Inflammatory macrophage treated with lipopolysaccharide for 1 hour (primary cell): ENCODE data around the gene RAMACL.
"Not testable (repeated sequence)": the region's sequence is repeated elsewhere in the genome, so short reads cannot be mapped to it uniquely, and the experiment has no call there.

Source experiments
- DNase-seq, 2 donors: peaks; one replicate each; pipeline ENCODE4 v3.0.0-alpha.2; 2020 to 2022

Gene RAMACL

DNA sequence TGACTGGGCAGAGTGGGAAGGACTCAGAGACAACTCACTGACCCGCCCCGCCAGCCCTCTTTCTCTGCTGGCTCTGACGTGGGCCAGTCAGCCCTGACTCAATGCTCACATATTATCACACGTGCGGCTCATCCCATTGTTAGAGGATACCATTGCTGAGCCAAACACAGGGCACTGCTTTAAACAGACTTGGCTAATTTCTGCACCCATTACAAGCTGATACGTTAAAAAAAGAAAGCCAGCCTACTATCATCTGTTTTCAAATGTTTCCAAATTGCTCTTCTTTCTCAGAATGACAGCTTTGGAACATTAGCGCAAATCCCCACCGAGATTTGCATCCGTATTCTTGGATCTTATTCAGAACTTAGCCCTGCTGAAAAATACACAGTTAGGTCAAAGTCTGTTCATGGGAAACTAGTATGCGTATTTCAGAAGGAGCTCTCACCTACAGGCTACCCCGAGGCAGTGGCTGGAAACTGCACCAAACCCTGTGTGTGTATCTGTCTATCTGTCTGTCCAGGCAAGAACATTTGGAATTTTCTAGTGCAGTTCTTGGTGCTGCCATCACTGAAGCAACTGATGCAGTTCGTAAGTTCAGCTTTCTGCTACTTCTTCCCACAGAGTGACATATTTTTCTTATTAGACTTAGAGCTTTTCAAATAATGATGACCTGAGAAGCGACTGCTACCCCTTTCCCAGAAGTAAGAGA lies 32.8 kb downstream of the RAMACL start:
- DNase-seq = no peak

DNA sequence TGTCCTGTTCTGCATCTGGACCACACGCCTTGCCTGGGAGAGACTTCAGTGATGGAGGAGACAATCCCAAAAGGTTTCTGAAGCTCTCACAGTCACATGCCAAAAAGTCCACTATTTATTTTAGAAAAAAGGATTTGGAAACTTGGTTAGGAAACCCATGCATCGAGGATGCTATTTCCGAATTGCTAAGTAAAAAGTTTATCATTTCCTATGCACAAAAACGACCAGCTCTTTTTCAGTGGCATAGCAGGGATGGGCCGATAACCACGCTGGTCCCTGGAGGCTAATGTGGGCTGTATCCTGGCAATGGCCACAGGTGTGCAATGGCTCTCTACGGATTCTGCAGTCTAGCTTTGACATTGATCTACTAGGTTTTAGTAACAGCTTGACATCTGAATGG lies 33.9 kb downstream of the RAMACL start:
- DNase-seq = no peak

DNA sequence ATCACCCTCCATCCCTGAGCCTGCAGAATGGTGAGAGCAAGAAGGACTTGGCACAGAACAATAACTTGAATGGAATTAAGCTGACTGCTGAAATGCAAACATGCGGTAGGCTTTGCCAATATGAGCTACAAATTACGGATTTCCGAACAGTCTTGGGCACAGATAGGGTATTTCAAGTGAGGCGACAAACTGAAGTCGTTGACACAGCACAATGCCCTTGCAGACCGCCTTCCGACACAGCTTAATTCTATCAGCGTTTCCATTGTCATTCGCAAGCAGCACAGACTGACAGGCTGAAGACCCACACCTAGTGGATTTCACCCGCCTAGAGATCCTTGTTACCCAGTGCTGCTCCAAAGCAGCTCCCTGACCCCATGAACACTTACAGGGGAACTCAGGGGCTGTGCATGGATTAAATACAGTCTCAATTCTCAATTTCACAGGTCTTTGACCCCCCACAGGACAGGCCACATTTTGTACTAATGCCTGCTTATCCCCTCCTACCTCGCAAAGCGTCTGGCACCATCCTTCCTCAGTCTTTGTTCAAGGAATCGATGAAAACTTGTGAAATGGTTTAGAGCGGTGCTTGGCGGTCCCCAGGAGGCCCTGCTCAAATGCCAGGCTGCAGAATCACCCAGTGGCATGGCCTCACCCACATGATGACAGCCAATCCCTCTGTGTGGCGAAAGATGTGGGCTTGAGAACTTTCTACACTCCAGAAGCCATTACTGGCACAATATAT lies 34.6 kb downstream of the RAMACL start:
- no peak for DNase-seq

DNA sequence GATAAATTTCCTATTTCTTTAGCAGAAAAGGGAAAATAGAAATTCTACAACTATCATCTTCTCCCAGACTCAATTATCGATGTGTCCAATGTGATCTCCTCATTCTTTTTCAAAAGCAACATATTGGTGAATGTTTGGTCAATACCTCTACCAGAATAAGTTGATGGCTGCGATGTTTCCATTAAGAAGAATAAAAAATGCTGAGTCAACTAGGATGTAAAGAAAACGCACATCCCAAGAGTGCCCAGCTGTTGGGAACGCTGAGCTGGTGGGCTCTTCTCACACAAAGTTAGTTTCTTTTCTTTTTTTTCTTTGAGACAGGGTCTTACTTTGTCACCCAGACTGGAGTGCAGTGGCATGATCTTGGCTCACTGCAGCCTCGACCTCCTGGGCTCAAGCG lies 39.8 kb downstream of the RAMACL start:
- DNase-seq = no peak

DNA sequence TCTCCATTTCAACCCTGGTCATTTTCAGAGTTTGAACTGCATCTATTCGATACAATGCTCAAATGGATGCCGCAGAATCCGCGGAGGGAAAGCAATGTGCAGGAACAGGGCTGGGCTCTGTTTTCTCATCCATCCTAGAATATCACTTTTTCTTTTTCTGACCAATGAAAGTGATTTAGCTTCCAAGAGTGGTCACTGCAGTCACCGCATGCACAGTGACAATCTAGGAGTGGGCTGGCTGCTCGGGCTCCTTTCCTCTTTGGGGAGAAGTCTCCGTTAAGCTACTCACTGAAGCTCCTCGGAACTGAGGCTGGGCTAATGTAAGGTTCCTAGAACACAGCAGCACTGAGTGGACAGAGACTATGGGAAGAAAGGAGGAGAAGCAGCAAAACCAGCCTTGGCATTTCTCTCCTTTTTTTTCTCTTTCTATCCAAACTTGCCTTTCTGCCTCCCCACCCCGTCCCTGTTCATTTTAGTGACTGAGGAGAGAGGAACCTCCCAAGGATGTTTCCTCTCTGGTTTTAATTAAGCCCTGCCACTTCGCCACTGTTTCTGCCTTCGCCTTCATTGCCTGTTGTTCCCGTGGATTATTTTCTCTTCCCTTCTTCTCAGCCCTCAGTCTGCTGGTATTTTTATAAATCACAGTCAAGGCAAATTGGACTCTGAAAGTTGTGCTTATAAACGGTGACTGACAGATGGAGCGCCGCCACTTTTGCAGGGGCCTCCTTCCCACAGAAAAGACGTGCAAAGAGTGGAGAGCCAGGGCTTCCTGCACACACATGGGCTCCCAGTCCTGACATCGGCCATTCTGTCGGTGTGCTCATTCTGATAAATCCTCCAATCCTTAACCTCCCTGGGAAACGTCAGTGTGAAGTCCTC lies 41.1 kb downstream of the RAMACL start:
- DNase-seq = no peak

DNA sequence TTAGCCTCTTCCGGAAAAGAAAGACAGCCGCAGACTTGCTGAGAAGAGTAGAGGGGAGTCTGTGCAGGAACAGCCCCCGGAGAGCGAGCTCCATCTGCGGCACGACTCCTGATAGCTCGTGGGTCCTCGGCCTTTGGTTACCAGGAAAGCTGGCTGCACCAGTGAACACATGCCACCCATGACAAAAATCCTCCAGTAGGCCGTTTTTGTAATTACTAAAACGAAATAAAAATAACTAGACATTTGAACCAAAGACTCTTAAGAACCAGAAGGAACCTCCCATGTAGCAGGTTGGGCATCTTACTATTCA lies 42.2 kb downstream of the RAMACL start:
- no peak for DNase-seq

DNA sequence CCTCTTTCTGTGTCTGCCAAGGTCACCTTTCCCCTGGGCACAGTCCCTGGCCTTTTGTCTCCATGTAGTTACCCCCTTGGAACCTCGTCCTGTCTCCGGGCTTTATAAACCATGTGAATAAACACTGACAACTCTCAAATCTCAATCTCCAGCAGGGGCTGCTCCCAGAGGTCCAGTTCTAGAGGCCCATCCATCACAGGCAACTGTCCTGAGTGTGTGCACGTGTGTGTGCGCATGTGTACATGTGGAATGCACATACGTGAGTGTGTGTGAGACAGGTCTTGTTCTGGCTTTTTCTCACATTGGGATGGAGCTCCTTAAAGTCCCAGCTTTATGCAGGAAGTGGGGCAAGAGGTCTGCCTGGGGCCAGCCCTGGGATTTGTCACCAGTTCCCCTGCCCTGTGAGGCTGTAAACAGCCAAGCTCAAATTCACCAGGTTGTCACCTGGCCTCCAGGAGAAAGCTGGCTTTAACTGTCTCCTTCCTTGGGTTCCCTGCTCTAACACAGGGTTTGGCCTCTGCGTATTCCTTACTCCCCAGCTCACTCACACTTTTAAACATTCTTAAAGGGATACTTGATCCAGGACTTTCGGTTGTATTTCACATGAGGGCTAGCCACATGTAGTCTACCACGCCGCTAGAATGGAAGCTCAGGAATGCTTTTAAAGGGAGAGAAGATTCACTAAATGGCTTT lies 42.7 kb downstream of the RAMACL start:
- DNase-seq = no peak

DNA sequence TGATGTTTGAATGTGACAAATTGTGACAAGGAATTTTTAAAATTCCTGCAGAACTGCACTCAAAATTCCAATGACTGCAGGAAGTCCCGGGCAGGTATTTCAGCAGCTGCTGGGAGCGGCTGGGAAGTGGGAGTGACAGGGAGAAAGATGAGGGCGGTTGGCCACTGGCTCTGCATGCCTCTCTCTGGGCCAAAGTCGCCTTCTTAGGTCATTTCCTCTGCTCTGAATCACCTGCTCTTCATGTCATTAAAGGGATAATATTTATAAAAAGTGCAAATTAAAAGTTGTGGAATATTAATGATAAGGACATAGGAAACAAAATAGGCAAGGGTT lies 43.9 kb downstream of the RAMACL start:
- no peak for DNase-seq

DNA sequence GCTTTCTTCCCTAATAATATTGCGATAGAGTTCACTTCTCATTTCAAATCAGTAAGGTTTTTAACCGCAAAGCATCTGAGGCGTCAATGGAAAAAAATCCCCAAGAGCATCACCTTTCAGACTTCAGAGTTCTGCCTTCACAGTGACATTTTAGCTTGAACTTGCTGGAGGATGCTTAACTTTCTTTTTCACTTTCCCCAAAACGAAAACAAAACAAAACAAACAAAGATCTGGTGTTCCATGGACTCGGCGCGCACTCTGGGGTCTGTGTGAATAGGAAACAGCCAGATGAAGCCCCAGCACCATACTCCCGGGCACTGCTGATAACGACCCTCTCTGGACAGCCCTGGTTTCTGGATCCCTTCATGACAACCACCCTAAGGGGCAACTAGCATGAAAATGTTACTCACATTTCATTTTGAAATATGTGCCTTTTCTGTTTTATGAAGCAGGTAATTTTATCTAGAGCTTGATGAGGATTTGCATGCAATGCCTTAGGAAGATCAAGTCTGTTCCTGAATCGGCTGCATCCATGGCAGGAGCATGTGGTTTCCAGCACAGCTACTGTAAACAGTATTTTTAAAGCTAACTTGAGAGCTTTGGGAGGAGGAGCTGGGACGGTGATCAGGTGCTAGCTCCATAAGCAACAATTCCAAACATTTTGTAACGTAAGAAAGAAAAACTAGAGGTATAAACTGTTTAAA lies 44.5 kb downstream of the RAMACL start:
- DNase-seq = no peak

DNA sequence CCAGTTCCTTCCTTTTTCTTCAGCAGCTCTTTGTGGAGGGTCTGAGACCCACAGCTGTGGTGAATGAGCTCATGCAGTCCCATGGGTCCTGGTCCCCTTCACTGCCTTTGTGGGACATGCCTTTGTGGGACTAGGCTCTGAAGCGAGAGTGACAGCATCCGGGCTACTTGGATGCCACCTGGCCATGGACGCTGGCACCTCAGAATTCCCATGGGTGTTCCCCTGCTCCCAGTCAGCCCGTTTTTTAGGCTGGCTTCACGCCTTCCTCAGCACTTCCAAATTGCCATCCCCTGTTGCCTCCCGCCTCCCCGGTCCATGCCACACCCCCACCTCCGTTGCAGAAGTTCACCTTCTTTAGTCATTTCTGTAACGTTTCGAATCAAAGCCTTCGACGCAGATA lies 45.1 kb downstream of the RAMACL start:
- DNase-seq = no peak

DNA sequence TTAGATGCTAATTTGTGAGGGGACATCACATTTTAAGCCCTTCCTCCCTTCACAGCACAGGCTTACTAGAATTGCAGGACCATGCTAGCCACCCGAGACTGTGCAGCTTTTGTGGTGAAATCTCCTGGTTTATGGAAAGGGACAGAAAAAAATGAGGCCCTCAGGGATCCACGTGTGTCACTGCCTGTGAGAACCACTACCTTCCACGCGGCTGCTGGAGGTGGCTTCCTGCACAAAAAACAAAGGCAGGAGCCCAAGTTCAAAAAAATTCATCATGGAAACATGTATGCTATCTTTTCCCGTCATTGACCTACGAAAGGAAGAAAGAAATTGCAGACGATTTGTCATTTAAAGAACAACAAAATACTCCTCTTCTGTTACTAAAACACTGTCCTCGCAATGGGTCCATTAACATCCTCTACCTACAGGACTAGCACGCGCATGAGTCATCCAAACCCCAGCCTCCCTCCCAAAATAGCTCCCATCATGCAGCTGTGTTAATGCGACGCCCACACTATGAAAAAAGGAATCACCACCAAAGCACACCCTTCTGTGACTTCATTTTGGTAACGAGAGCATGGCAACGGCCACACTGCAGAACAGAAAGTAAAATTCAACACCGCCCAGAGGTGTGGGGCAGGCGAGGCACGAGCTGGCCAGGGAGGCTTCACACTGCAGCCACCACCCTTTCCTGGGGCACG lies 45.7 kb downstream of the RAMACL start:
- DNase-seq = peak; percentile 63 to 80

DNA sequence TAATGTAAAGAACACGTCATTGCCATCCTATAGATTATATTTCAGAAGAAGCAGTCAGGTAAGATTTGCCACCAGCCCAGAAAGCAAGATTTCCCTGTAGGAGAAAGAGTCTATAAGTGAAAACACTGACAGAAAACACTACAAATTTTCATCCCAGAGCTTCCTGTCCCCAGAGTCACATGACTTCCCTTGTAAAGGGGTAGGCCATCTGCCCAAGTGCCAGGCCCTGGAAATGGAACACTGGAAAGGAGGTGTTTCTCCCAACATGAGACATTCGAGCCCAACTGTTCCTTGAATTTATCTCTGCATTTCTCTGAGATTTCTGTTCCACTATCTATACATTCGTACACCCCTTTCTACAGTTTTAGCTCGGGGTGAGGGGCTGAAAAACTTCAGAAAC lies 46.9 kb downstream of the RAMACL start:
- DNase-seq = no peak

DNA sequence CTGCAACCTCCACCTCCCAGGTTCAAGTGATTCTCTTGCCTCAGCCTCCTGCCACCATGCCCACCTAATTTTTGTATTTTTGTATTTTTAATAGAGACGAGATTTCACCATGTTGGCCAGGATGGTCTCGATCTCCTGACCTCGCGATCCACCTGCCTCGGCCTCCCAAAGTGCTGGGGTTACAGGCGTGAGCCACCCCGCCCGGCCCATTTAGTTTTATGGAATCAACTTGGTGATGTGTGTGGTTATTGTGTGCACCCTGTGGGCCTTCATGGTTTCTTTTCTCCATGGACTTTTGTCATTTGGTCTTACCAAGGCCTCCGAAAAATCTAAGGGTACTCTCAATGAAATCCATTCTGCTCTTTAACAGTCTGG lies 47.5 kb downstream of the RAMACL start:
- not testable (repeated sequence) for DNase-seq

DNA sequence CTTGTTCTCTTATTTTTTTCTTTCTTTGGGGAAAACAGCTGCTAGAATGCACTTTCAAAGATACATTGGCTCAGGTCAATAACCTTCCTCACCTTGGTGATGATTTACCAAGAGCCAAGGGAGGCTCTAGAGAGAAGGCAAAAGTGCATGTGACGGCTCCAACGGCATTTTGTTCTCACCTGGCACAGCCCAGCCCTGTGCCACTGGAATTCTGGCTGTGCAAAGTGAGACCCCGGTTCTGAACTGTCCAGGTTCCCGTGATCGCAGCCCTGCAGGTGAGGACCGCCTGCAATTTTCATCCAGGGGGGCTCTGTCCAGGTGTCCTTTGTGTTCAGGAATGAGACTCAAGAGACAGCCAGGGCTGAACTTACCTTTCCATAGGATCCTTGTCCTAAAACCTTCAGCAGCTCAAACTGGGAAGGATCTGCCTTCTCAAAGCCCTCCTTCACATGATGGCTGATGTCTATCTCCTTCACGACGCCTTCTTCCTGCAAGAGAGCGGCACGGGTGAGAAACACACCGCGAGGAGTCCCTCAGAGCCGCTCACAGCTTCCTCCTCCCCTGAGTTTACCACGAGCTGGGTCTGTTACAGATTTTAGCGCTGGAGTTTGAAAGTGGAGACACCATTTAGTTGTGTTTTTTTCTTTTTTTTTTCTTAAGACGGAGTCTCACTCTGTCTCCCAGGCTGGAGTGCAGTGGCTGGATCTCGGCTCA lies 48.0 kb downstream of the RAMACL start:
- no peak for DNase-seq

DNA sequence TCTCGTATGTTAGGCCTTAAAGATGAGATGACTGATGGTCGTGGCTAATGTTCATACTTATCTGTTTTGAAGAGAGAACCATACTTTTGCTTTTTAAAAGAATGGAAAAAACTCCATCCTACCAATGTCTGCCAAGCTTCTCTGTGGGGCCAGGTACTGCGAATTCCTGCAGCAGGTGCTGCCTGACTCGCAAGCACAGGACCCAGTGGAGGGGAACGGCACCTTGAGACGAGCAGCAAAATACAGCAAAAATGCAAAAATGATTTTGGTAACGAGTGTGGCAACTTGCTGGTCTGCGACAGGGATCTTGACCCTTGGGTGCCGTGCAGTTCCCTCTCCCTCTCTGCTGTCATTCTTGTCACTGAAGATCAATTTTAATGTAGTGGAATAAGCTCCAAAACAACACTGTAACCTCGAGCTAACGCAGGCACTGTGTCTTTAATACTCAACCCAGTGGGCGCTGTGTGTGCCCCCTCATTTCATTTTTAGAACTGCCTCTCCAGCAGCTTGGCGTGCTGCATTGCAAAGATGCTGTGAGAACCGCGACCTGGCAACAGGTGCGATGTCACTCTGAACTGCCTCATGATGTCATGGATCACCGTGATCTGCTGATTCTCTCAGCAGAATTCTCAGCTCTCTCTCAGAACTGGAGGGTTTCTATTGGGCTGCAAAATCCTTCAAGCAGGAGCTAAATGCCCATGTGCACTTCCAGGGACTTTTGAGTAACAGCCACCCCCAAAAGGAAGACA lies 51.6 kb downstream of the RAMACL start:
- DNase-seq = no peak

DNA sequence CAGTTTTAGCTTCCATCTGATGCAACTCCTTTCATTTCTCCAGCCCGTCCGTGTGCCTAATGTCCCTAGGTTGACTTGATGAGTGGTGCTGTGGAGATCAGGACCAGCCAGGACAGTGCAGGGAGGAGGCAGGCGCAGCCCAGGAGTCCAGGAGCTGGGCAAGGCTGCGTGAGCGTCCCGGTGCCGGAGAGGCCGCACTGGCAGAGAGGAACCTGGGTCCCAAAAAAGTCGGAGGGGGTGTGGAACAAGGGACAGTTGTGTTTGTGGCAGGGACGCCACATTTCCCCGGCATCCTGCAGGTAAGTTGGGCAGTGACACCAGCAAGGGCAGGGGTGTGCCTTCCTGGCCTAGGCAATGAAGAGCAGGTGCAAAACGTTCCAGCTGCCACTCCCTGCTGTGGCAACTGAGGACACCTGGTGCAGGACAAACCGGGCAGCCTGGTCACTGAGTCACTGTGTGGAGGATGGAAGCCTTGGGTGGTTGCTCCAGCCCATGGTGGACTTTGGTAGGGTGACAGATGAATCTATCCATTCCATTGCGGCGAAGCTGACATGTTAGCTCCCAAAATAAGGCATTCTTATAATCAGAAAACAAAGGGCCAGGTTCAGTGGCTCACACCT lies 53.2 kb downstream of the RAMACL start:
- no peak for DNase-seq
